ENCODE measurements around the gene CCDC40. TPM values are rescaled to one million over a fixed set of nuclear protein-coding genes. Genes with fewer than 3 reads are reported as not detected.

CCDC40 gene
- total RNA-seq, 1 experiment from 2014 or later, result 0.59 TPM

GRCh38 chr17:80101946-80102663, 65.7 kb downstream of the CCDC40 start:
- DNase-seq (ENCODE audit: low spot score), result peak; percentile 81

GRCh38 chr17:80102664-80103448, 66.4 kb downstream of the CCDC40 start:
- no peak for DNase-seq (ENCODE audit: low spot score)

- no peak for DNase-seq (ENCODE audit: low spot score)
Measured at GRCh38 chr17:80103449-80104085, 67.1 kb downstream of the CCDC40 start.

- peak; percentile 93 for DNase-seq (ENCODE audit: low spot score)
Measured at GRCh38 chr17:80104321-80104955, 68.0 kb downstream of the CCDC40 start.

- no peak for DNase-seq (ENCODE audit: low spot score)
Measured at GRCh38 chr17:80104956-80105375, 68.5 kb downstream of the CCDC40 start.

GRCh38 chr17:80105762-80106161, 69.3 kb downstream of the CCDC40 start:
- DNase-seq (ENCODE audit: low spot score), result no peak

GRCh38 chr17:80106176-80106575, 69.7 kb downstream of the CCDC40 start:
- DNase-seq (ENCODE audit: low spot score), result no peak

GRCh38 chr17:80106751-80107150, 70.3 kb downstream of the CCDC40 start:
- DNase-seq (ENCODE audit: low spot score), result no peak

GRCh38 chr17:80107231-80108021, 71.0 kb downstream of the CCDC40 start:
- DNase-seq (ENCODE audit: low spot score), result no peak

- DNase-seq (ENCODE audit: low spot score), result no peak
Measured at GRCh38 chr17:80108036-80108971, 71.9 kb downstream of the CCDC40 start.

GRCh38 chr17:80109066-80109660, 72.7 kb downstream of the CCDC40 start:
- DNase-seq (ENCODE audit: low spot score), result no peak

GRCh38 chr17:80109713-80110446, 73.4 kb downstream of the CCDC40 start:
- no peak for DNase-seq (ENCODE audit: low spot score)

- no peak for DNase-seq (ENCODE audit: low spot score)
Measured at GRCh38 chr17:80110447-80110812, 74.0 kb downstream of the CCDC40 start.

GRCh38 chr17:80110927-80111701, 74.7 kb downstream of the CCDC40 start:
- no peak for DNase-seq (ENCODE audit: low spot score)

- DNase-seq (ENCODE audit: low spot score), result no peak
Measured at GRCh38 chr17:80111702-80112470, 75.4 kb downstream of the CCDC40 start.

GRCh38 chr17:80112471-80113032, 76.1 kb downstream of the CCDC40 start:
- DNase-seq (ENCODE audit: low spot score), result no peak

GRCh38 chr17:80113033-80113484, 76.6 kb downstream of the CCDC40 start:
- DNase-seq (ENCODE audit: low spot score), result no peak
